Astrocyte of the spinal cord (primary cell): ENCODE results near the gene TRAK1.

ENCODE experiments used
- DNase-seq: peaks from one replicate; pipeline ENCODE4 v3.0.0; 2011; ENCODE audit warnings: low read depth, low spot score
- H3K4me3 ChIP-seq: 2 replicates; pipeline ENCODE4 v1.5.1; 2011; ENCODE audit warnings: low read depth, mild to moderate bottlenecking, low read length, moderate library complexity
- in situ Hi-C: cut with HindIII; loops from 2 replicates; pipeline ENCODE4 v1.10.0; 2017; ENCODE audit warnings: low sequenced_read_pairs
- TF ChIP-seq, protein P1 (sequence below): IDR thresholded peaks from 2 replicates; pipeline ENCODE4 v1.5.1; 2012; ENCODE audit warnings: low read depth, mild to moderate bottlenecking, low read length, inconsistent platforms

TRAK1 gene

DNA sequence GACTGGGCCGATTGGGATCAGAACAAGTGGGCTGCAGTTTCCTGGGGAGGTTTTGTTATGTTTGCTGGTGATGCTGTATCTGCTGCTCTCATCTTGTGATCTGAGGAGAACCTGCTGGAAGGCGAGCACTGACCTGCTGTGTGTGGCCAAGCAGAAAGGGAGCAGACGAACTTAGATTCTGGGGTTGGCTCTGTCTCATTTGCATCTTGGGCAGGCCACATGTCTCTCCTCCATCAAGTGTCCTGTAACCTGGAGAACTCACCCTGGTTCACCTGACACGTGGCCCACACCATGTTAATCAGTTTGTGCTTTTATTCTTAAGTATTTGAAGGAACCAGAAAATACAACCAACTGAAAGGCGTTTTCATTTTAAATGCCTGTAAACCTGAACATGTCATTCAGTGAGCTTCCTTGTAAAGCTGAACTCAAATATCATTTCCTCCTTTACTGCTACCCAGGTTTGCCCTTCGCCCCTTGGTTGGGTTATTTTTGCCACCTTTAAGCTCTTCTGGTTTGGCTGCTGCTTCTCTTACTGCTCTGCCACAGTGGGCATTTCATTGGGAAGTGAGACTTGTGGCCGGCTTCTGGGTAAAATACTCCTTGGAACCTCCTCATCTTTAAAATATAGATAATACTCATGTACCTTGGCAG is 33.5 kb upstream of the TRAK1 start:
- TF ChIP-seq, protein P1, sequence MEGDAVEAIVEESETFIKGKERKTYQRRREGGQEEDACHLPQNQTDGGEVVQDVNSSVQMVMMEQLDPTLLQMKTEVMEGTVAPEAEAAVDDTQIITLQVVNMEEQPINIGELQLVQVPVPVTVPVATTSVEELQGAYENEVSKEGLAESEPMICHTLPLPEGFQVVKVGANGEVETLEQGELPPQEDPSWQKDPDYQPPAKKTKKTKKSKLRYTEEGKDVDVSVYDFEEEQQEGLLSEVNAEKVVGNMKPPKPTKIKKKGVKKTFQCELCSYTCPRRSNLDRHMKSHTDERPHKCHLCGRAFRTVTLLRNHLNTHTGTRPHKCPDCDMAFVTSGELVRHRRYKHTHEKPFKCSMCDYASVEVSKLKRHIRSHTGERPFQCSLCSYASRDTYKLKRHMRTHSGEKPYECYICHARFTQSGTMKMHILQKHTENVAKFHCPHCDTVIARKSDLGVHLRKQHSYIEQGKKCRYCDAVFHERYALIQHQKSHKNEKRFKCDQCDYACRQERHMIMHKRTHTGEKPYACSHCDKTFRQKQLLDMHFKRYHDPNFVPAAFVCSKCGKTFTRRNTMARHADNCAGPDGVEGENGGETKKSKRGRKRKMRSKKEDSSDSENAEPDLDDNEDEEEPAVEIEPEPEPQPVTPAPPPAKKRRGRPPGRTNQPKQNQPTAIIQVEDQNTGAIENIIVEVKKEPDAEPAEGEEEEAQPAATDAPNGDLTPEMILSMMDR = no peak
- in situ Hi-C loops = no loop called here
- DNase-seq = no peak
- no peak overlapping the region for H3K4me3 ChIP-seq

DNA sequence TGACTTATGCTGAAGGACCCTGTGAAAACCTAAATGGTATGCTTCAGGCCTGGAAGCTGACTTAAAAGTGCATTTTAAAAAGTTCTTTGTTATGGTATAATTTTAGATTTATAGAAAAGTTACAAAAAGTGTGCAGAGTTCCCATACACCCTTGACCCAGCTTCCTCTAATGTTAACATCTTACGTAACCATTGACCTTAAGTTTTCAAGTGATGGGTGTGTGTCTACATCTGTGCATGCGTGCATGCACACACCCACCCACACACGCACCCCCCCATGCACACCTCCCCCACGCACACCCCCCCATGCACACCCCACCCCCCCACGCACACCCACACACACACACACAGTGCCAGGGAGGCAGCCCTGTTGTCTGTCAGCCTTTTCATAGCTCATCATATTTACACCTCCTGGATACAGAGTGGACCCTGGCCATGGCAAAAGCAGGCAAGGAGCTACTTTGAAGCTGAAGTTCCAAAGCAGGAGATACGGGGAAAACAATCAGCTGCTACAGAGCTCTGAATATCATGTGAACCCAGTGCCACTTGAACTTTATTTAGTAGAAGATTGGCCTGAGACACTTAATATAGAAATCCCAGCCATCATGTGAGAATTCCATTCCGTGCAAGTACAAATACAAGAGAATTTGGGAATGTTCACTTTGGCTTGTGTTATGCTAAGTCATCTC is 30.0 kb upstream of the TRAK1 start:
- TF ChIP-seq, protein P1 = no peak
- in situ Hi-C loops = no loop called here
- H3K4me3 ChIP-seq = no peak overlapping the region
- no peak for DNase-seq

DNA sequence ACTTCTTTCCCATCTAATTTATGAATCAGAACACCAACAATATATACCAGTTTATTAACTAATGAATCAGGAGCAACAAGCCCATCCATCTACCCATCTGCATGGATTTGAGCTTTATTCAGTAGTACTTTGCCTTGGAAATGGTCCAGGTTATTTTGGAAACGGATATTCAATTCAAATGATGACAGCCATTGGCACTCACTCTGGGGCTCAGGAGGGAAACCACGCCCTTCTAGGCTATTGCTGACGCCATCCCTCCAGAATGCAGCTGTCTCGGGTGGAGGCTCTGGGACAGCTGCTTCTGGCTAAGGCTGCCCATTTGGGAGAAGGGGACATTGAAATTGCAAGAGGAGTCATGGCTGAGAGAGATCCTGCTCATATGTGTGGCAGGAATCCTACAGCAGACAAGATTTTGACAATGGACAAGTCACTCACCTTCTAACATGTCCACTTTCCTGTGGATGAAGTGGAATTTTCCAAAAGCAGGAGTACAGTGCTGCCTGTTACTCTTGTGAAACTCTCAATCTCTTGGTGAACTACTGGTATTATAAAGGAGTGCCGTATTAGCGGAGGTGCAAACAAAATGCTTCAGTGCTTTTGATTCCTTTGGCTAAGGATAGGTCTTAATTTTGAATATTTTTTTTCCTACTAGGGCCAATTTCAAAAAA is 29.3 kb upstream of the TRAK1 start:
- DNase-seq = peak; percentile 85
- H3K4me3 ChIP-seq = no peak overlapping the region
- in situ Hi-C loops = no loop called here
- TF ChIP-seq, protein P1 = no peak

DNA sequence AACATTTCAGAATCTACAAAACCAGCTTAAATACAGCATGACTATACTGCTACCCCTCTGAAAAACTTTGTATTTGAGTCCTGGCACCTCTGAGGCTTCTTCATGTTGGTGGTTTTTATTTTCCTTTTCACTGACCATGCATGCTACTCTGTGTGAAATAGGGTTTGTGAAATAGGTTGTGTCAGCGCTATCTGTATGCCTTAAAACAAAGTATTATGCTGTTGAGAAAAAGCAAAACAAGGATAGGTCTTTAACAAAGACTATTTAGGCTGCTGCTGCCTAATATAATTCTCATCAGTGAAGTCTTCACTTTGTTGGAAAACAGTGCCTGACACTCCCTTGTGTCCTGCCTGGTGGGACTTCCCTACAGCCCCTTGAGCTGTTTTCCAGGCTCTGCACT is 28.7 kb upstream of the TRAK1 start:
- H3K4me3 ChIP-seq = no peak overlapping the region
- in situ Hi-C loops = no loop called here
- DNase-seq = no peak
- TF ChIP-seq, protein P1 = no peak

DNA sequence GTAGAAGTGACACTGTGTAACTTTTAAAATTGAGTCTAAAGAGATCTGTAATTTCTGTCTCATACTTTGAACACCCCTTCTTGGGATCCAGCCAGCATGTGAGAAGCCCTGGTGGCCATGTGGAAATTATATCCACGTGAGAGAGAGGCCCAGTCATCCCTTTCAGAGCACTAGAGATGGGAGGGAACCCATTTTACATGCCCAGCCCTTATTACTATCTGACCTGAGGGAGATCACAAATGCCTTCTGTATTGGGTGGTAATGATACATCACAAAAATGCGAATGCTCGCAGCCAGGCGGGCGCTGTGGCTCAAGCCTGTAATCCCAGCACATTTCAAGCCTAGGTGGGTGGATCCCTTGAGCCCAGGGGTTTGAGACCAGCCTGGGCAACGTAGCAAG is 27.3 kb upstream of the TRAK1 start:
- TF ChIP-seq, protein P1 = no peak
- in situ Hi-C loops = no loop called here
- DNase-seq = peak; percentile 65
- no peak overlapping the region for H3K4me3 ChIP-seq

DNA sequence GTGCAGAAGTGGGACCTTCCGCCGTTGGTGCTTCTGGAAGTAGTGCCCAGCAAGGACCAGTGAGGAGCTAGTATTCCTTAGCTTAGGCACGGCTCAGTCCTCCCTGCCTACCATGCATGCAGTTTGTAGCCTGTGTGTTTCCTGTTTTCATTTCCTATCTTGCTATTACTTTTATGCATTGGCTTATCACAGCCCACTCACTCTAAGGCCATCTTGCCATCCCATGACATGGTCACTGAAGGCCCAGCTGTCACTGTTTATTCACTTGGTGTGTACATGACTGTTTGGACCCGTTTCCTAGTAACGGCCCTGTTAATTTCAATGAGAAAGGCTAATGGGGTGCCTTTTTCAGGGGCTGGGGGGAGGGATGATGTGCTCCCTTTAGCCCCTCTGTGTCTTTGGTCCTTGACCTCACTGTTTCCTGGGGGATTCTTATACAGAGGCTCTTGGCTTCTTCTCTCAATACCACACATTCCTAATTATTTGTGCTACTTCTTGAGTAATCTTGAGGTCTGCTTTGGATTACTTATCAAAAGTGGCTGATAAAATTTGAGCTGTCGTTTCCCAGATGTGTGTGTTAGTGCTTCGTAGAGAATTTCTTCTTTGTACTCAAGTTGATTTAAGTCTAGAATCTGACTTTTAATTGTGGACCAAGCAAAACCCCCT is 24.5 kb upstream of the TRAK1 start:
- H3K4me3 ChIP-seq = no peak overlapping the region
- DNase-seq = peak; percentile 69
- TF ChIP-seq, protein P1 = no peak
- in situ Hi-C loops = no loop called here
